HG02798 (cell line): ENCODE results near the gene ANKRD60.
A peak's percentile ranks its signal among the peaks of the same experiment; 100 is the strongest.

ENCODE experiments used
- ATAC-seq: cut with Tn5 transposase; IDR thresholded peaks from one replicate; pipeline ENCODE4 v1.9.1; 2021; ENCODE audit warnings: mild to moderate bottlenecking; ENCODE audit not compliant: unreplicated experiment, poor library complexity

Gene ANKRD60

DNA sequence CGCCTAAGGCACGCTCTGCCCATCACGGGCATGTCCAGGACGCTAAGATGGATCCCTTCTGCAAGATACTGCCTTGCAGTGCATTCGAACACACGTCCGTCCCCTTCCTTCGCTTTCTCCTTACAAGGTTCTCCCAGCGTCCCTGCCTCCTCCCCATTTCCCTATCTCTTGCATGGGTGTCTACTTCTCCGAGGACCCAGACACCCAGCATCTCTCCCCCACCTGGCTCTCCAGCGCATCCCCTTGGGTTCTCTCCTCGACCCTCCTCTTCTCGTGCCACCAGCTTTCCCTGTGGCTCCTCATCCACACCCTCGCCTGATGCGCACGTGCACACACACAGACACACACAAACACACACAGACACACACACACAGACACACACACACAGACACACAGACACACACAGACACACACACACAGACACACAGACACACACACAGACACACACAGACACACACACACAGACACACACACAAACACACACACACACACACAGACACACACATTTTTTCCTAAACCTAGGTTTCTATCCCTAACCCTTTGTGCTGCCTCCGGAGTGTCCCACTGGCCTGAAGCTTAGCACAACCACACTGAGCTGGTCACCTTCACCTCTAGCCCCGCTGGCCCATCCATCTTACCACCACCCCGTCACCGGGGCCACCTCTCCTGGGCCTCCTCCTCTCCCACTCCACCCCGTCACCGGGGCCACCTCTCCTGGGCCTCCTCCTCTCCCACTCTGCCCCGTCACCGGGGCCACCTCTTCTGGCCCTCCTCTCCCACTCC lies 31.9 kb downstream of the ANKRD60 start:
- no peak for ATAC-seq

DNA sequence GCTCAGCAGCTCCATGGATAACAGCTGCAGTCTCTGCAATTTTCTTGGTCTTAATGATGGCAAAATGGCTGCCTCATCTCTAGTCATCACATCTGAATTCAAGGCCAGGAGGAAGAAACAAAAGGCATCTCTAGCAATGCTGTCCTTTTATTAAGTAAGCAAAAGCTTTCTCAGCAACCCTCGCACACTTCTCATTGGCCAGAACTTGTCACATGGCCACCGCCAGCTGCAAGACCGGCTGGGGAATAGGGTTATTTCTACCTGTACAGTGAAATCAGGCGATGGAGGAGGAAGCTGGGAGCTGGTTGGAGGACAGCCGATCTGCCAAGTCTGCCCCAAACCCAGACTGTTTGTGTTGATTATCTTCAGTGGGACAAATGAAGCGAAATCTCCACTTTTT lies 33.4 kb downstream of the ANKRD60 start:
- no peak for ATAC-seq

DNA sequence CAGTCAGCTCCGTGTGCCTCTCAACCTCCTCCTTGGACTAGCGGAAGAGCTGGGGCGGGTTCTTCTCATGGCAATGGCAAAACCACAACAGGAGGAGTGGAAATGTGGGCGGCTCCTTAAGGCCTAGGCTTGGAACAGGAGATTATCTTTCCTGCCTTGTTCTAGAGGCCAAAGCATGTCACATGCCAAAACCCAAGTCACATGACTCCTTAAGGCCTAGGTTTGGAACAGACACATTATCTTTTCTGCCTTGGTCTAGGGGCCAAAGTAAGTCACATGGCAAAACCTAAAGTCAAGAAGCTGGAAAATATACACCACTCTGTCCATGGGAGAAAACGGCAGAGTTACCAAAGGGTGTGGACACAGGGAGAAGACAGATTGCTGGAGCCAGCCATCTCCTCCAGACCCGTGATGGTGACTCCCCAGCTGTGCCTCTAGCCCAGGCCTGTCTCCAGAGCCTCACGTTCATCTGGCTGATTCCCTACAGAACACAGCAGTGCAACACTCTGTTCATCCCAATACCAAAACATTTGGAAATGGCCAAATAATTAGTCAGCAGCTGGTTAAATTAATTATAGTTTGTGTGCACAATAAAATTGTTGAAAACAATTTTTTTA lies 34.2 kb downstream of the ANKRD60 start:
- ATAC-seq, result no peak

DNA sequence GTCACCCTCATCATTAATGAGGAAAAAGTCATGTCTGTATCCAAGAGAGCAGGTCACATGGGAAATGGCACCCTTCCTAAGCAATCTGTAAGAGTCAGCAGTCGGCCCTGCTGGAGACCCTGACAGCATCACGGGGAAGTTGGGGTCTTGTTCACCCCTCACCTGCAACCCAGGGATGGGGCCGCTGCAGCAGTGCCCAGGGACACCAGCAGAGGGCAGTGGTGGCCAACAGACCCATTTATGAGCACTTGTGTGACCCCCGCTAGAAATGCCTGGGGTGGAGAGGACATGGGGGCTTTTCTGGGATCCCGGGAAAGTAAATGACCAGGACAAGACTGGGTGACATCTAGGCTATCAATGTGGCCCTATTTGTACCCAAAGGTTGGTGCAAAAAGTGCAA lies 35.9 kb downstream of the ANKRD60 start:
- no peak for ATAC-seq

DNA sequence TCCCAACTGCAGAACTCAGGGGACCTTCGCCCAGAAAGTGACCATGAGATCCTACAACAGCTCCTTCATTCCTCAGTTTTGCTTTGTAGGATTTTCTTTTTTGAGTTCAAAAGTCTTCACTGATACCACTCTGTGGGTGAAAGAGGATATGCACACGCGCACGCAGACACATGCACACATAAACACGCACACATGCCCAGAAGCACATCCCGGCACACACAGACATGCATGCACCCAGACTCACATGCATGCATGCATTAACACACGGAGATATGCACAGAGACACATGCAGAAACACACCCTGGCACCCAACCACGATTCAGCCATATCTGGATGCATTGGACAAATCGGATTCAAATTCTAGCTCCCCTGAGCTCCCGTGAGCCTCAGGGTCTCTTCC lies 36.4 kb downstream of the ANKRD60 start:
- no peak for ATAC-seq

DNA sequence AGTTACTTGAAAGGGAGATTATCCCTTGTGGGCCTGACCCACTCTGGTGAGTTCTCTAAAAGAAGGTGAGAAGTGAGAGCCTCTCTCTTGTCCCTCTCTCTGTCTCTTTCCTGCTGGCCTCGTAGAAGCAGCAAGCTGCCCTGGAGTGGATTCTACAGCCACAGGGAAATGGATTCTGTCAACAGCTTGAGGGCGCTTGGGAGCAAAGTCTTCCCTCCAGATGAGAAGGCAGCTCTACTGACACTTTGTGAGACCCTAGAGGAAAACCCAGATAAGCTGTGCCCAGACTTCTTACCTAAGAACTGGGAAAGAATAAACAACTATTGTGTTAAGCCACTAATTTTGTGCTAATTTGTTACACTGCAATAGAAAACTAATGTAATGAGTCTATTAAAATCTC lies 39.9 kb downstream of the ANKRD60 start:
- ATAC-seq, result no peak

DNA sequence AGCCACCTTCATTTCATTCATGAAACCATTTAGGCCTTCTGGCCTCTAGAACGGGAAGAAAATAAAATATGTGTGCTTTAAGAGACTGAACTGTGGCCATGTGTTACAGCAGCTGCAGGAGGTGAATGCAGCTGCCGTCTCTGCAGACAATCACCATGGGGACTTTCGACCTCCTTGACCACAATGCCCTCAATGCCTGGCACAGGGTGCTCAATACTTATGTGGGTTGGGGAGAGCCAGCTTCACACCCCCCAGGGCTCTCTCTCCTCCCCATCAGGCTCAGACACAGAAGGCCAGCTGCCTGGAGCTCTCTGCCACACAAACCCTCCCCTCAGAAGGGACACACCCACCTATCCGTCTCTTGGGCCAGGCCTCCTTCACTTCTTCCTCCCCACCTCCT lies 43.5 kb downstream of the ANKRD60 start:
- no peak for ATAC-seq

DNA sequence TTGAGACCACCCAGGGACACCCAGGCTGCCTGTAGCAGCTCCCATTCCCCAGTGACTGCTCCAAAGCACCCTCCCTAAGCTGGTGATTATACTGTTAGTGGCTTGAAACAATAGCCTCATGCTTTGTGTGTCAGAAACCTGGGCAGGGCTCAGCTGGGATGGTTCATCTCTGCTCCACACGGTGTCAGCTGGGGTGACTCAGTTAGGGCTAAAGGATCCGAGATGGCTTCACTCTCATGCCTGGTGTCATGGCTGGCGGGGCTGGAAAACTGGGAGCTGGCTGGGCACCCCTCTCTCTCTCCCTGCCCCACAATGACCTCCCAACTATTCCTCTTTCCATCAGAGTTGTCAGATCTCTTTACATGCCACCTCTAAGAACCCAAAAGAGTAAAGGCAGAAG lies 44.4 kb downstream of the ANKRD60 start:
- ATAC-seq, result no peak

DNA sequence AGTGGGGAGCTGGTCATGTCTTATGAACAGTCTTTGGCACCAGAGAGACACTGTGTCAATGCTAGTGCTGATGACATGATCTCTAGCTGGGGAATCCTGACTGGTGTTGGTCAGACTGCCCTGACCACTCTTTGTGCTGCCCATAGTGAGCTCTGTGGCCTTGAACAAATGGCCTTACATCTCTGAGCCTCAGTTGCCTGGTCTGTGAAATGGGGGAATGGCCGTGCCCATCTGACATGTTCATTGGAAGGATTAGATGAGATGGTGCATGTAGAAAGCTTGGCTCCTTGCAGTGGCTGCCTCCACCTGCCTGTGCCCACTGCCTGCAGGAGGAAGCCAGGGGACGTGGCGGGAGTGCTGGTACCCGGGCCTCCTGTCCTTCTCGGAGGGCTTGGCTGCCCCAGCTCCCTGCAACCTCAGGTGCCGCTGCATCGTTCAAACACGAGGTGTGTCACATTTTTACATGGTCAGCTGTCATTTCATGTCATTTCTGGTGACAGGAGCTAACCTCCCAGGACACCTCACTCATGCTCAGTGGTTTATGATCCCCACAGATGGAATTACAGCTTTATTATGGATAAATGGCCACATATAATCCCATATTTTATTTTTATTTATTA lies 45.8 kb downstream of the ANKRD60 start:
- ATAC-seq, result no peak

DNA sequence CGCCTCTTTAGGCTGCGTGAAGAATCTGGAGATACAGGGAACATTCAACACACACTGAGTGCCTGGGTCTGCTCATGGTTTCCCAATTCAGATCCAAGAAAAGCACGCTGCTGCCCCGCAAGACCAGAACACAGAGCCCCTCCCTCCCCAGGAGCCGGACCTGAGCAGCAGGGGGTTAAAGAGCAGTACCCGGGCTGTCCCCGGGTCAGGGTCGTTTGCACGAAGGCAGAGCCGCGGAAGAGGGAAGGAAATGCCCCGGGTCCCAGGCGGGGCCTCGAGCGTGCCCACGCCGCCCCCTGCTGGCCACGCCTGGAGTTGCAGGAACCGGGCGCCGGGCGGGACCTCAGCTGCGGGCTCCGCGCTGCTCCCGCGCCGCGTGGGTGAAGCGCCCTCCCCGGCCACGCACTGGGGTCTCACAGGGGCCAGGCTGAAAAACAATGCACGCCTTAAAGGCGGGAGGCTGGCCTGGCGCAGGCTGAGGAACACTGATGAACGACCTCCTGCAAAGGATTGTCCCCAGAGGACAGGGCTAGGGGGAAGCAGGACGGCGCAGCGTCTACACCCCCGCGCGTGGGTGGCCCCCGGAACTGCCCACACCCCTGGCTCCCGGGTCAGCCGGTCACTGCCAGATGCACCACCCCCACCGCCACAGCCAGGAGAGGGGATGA lies 48.9 kb downstream of the ANKRD60 start:
- ATAC-seq, result peak; percentile 52

DNA sequence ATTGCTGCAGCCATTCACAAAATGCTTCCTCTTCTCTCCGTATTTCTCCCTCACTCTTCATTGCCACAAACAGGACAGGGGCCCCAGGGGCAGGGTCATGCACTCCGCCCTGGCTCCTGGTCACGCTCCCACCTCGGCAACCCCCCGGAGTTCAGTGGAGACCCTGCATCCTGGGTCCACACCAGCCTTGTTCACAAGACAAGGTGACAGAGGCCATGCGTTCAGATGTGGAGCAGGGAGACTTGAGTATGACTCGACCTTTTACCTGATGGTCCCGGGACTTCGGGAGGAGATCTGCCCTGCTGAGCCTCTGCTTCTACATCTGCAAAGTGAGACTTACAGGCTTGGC lies 49.4 kb downstream of the ANKRD60 start:
- ATAC-seq, result no peak

DNA sequence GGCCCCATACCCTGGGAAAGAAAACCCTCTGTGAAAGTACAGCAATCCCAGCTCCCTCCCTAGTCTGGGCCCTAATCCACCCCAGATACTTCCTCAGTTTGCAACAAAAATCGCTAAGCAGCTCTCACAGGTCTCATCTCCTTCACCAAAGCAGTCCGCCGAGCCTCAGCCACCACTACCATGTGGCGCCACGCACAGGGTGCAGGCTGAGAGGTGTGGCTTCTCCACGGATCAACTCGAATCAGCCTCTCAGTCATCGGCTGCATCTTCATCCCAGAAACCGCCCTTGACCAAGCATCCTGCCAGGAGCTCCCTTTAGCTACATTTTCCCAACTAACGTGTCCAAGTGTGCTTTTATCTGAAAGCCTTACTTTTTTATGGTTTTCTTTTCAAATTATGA lies 50.7 kb downstream of the ANKRD60 start:
- ATAC-seq, result no peak

DNA sequence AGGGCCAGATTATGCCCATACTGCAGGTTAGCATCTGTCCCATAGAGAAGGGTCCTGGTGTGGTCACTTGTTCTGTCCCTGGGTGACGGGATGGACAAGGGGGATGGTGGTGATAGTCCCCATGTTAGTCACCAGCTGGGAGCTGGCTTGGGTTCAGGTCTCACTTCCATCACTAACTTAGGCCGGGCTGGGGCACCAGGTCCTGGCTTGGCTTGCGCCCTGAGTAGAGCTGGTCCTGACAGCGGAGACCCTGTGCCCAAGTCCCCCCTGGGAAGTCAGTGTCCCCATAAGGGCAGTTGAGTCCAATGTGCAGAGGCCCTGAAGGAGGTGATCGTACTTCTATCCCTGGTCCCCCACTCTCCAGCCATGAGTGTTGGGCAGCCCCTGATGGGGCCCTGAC lies 52.6 kb downstream of the ANKRD60 start:
- ATAC-seq, result no peak

DNA sequence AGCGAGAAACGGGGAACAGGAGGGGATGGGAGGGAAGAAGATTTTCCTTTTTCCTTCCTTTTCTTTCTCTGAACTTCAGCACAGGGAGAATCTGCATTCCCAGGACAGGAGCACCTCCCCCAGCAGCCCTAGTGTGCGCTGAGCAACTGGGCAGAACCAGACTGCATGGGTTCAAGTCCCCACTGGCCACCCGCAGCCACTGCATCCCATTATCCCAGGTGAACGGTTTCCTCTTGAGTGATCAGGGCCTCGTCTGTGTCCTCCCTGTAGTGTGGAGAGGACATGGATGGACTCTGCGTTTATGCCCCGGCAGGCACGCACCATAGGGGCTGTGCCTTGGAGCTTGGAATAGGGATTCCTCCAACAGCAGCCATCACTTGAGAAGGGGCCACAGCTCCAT lies 53.0 kb downstream of the ANKRD60 start:
- ATAC-seq, result no peak

DNA sequence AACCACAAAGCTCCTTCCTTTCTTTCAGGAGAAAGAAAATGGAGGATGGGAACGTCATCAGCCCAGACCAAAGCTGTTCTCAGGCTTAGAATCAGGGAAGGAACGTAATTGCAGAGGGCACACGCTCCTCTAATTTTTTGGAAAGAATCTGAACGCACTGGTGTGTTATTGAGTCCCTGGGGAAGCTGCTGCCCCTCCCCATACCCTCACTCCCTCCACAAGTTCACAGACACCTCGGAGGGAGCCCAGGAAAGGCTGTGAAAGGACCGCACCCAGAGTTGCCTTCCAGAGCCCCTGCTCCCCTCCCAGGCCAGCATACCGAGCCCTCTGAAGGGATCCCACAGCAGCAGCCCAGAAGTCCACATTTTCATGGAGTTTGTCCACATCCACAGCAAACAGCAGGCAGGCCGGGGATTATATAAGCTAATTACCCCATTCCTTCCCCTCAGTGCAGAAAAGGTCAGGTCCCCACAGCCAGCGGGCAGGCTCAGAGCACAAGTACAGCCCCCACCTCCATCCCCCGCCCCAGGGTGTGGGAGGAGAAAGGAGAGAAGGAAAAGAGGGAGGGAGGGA lies 53.7 kb downstream of the ANKRD60 start:
- no peak for ATAC-seq

DNA sequence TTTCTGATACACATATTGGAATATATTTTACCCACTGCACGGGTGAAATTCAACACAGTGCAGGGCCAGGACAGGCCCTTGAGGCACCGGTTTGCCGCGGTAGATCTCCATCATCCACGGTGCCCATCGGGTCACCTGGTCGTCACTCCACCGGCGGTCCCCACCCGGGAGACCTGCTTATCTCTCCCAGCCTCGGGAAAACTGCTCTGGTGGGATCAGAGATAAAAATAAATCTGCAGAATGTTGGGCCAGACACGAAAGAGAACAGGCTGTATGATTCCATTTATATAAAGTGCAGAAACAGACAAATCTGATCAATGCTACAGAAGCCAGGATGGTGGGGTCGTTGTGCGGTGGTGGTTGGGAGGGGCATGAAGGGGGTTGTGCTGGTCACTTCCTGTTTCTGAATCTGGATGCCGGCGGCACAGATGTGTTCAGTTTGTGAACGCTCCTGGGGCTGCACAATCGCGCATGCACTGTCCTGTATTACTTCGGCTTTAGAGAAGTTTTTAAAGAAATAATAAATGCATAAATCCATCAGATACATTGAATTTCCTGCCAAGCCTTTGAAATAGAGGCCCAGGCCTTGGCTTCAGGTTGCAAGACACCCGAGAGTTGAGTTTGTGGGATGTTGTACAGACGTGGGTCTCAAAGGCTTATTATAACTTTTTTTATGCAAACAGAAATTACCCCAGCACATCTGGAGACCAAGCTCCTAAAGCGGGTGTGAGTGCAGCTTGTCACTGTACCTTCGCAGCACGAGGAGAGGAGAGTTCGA lies 54.3 kb downstream of the ANKRD60 start:
- ATAC-seq, result no peak

DNA sequence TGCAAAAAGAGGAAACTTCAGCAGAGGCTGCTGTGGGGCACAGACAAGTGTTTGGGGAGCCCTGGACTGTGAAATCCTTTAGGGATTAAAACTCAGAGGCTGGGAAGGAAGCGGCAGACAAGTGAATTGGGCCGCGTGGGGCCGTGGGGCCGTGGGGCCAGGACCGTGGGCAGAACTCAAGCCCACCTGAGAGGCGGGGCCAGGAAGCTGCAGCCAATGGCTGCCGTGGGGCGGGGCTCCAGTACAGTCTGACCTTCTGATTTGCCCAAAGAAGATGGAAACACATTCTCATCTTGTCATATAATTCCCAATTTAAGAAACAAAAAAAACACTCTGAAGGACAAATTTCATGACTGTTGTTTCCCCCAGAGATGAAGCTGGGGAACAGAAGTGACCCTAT lies 55.4 kb downstream of the ANKRD60 start:
- no peak for ATAC-seq

DNA sequence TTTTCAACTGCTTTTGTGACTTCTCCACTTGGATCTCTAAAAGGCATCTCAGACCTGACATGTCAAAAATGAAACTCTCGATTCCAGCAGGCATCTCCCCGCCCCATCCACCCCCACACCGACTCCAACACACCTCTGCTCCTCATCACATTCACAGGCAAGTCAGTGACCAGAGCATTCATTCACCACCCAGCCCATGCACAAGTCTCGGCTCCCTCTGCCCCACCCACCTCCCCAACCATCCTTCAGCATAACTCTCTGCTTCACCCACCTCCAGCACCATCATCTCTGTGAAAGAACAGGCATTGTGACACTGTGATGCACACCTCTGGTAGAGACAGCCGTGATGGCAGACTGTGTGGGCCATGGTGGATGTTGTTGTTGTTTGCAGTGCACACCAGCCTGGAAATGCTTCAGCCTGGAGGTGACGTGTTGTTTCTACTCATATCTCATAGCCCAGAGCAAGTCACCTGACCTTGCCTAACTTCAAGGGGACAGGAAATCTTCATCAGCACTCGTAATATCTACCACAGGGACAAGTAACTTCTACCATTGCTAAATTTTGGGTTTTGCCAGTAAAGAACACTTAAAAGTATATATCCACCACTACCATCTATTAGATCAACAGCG lies 56.5 kb downstream of the ANKRD60 start:
- no peak for ATAC-seq

DNA sequence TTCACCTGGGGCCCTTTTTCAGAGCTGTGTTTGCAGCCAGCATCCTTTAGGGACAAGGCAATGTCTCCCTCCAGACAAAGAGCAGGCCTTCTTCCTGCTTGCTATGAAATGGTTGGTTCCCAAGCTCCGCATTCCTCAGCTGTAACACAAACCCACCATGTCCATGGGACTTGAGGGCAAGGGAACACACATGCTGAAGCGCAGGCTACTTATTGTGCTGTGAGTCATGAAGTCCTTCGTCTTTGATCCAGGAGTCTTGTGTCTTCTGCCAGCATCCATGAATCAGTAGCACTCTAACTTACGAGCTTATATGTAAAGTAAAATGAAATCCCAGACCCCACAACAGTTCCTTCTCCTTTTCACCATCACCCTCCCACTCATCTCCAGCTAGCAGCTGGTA lies 59.0 kb downstream of the ANKRD60 start:
- ATAC-seq, result no peak

DNA sequence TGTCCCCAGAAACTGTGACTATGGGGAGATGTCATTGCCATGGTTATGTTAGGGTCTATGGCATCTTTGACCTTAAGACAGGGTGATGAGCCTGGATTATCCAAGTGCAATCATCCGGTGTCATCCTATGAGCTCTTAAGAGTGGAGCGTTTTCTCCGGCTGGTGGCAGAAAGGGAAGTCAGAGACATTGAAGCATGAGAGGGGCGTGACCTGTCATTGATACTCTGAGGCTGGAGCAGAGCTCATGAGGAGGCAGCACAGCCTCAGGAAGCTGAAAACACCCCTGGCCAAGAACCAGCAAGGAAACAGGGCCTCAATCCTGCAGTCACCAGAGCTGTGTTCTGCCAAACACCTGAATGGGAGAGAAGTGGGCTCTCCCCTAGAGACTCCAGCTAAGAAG lies 59.6 kb downstream of the ANKRD60 start:
- ATAC-seq, result no peak
